GM21515 (cell line): ENCODE measurements around the gene EQTN.

ENCODE experiments used
- ATAC-seq: cut with Tn5 transposase; IDR thresholded peaks from one replicate; pipeline ENCODE4 v1.9.1; 2021; ENCODE audit not compliant: unreplicated experiment

EQTN gene

DNA sequence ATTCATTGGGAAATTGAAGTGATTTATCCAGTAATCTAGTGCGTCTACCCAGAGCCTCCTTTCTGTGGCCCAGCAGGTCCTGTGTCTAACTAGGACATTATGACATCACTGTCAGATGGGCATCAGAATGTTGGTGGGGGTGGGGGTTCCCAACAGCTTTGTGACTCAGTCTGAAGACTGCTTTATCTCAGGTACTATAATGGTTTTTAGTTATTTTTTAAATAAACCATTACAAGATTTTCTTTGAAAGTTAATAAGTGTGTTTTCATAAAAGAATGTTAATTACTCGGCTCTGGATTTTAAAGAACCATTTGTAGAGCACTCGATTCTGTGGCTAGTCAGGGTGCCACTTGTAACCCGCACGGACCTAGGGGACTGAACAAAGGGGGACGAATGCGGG lies at the start of gene EQTN:
TSS of gene EQTN (minus strand) at position 101 of the 400 bp plus-strand sequence. CDS start at position 6, 95 bp downstream.
- ATAC-seq: no peak

DNA sequence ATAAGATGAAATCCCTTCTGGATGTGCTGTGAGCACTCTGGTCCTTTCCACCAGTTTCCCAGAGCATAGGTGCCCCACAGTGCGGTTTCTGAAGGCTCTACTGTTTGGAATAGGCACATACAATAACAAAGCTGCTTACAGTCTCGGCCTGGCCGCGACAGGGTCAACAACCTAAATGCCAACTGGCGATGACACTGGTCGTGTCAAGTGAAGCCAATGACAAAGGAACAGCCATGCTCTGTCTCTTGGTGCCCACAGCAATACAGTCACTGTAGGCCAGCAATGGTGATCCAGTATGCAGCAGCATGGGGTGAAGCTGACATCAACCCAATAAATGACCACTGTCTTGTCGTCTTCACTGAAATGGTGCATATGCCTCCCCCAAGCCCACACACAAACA lies 47.8 kb upstream of the EQTN start:
- ATAC-seq: no peak

DNA sequence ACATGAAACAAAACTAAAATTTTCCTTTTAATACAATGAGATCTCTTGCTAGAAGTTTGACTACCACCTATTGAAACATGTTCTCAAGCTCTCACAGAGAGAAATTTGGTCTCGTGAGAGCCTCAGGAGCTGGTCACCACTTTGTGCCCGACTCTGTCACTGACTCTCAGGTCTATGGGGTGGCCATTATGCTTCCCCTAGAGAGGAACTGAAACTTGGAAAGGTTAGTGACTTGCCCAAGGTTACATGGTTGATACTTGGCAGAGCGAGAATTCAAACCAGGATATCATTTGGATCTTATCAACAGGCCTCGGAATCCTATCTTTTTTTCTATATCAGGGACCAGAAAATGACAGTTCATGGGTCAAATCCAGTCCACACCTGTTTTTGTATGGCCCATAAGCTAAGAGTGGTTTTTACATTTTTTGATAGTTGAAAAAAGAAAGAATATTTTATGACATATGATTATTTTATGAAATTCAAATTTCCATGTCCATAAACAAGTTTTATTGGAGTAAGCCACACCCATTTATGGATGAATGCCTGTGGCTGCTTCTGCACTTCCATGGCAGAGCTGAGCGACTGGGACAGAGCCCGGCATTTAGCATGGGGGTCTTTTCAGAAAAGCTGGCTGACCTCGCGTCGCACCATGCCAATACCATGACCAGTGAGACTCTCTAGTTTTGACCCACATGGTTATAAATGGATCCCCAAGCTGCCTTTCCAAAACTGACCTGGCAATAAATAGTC lies 44.8 kb upstream of the EQTN start:
- no peak for ATAC-seq

DNA sequence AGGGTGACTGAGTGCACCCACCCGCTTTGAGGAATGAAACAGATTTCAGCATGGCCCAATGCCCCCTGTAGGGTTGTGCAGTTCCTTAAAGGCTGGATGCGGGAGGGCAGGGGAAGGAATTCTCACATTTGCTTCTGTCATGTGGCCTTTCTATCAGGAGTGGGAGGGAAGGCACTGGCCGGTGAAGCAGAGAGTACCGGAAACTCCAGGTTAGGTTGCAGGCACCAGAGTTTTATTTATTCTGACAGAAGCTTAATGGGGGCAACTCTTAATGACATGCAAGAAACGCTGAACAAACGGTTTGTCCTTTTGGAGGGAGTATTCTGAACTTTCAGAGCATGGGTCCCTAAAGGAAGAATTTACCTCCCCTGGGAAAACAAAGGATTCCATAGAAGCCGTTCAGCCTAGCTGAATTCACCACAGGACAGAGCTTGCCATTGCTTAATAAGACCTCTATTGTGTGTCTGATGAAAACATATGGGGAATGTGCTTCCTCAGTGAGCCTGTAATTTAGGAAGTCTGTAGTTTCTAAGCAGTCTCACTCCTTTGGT lies 44.1 kb upstream of the EQTN start:
- ATAC-seq: no peak

DNA sequence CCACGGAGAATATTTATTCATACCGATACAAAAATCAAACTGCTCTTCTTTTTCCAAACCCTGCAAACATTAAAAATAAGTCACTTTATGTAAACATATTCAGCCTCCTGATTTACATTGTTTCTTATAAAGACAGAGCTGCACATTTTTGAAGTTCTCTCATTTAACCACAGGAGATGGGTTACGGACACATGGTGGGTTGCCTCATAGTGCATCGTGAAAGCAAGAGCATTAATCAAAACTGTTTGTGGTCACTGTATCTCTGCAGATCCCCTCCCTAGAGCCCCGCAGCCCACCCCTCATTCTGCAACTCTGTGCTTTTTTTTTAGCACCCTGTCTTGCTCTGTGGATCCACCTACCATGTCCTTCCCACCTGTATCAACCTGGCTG lies 43.3 kb upstream of the EQTN start:
- no peak for ATAC-seq

DNA sequence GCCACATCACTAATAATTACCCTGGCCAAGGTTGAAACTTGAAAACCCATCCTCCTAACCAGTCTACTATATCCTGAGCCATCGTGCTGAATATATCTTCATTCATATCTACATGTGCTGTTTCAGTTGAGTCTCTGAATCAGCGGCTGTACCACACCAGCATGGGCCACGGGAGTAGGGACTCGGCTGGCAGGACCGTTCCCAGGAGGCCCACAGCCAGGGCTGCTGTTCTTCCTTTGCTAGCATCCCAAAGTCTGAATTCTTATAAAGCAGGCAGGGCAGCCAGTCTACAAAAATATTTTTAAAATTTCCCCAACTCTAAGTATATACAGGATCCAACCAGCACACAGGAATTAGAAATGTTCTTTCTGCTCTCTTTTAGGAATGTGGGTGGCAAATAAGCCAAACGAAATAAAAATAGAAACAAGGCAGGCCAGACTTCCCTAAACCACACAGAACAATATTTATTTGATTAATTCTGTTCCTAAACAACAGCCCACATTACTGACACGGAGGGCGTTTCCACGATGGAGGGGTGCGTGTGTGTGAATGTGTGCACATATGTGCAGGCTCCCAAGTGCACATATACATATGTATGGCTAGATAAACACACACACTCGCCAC lies 42.8 kb upstream of the EQTN start:
- no peak for ATAC-seq

DNA sequence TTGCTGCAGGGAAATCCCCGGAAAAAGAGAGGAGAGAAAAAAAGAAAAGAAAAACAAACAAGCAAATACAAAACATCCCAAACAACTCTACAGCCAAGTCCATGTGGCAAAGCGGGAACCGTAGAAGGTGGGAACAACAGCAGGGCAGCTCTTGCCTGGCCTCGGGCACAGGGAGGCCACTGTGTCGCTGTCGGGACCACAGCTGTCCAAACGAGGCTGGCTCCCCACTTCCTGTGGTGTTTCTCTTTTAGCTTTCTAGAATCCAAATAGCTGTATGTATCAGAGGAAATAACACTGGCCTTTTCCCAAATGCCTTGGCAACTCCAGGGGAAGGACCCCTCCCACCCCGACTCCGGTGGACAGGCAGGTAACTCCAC lies 41.6 kb upstream of the EQTN start:
- ATAC-seq: no peak

DNA sequence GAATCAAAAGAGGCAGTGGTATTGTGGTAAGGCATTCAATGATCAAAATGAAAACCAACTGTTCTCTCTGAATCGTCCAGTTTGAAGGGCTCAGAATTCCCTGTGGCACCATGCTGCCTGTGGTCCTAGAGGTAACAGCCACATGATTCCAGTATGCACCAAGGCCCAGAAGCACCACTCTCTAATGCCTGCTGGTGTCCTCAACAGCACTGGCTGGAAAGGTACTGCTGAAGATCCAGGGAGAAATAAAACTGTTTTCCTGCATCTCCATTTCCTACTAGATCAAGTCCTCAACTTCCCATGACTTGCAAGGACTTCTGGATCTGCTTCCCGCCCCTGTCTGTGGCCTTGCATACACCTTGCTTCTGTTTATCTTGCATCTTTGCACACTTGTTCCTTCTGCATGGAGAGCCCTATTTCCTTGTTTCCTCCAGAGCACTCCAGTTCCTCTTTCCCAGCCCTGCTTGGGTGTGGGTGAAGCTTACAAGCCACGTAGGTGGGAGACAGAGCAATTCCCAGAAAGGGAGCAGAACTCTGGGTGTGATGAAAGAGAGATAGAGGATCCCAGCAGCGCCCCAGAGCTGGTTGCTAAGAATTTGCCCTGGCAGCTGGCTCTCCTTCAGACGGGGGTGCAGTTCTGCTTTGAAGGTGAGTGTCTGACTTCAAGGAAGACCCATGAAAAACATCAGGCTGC lies 41.0 kb upstream of the EQTN start:
- no peak for ATAC-seq

DNA sequence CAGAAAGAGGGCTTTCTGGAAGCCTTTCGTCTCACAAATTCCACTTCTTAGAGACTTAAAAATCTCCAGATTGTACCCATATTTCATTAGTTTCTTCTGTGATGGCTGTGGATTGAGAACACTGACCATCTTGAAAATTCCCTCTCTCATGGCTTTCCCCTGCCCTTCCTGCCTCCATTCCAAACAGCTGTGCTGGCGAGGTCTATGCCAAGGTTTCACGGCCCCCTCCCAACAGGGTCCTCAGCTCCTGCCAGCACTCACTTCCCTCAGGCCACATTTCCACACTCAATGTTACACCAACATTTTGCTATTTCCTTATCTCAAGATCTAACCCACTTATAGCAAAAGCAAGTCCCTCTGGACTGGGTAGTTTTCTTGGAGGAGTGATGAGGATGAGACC lies 40.3 kb upstream of the EQTN start:
- ATAC-seq: no peak

DNA sequence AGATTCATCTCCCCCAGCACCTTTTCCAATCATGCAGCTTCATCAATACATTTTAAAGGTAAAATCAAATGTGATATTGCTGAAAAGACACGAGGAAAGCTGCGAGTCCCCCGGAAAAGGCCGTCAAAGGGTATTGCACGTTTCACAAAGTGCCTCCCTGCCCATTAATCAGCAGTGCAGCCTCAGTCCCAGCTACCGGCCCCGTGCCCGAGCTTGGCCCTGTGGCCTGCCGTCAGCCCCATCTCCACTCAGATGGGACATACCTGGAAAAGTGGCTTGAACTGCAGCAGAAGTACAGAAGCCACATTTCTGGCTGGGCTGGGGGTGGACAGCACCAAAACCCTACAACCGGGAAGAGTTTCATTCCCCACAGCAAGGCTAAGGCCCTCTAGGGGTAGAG lies 39.9 kb upstream of the EQTN start:
- no peak for ATAC-seq

DNA sequence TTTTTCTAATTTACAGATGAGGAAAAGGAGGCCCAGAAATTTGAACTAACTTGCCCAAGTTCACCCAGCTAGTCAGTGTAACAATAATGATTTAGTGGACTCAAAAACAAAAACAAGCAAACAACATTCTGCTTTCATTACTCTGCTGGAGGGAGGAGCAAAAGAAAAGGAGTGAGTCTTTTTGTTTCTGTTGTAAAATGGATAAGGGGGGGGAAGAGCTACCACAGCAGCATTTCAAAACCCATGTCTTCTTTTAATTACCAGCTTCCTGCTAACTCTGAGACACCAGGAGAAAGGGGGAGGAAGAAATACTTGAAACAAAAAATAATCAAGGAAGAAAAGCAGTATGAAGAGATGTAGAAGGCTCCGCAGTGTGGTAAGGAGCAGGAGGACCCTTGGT lies 39.2 kb upstream of the EQTN start:
- ATAC-seq: no peak

DNA sequence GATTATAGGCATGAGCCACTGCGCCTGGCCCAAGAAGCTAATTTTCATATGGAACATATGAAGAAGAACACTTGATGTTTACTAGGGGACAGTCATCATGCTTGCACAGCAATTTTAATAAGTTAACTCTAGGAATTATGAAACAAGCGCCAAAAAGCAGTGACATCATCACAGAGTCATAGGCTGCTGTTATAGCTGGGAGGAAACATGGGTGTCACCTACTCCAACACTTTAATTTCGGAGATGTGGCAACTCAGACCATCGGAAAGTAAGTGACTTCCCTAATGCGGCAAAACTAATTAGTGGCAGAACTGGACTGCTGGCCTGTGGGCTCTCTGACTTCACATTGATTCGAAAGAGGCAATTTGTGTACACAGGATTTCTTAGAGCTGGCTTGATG lies 38.1 kb upstream of the EQTN start:
- no peak for ATAC-seq

DNA sequence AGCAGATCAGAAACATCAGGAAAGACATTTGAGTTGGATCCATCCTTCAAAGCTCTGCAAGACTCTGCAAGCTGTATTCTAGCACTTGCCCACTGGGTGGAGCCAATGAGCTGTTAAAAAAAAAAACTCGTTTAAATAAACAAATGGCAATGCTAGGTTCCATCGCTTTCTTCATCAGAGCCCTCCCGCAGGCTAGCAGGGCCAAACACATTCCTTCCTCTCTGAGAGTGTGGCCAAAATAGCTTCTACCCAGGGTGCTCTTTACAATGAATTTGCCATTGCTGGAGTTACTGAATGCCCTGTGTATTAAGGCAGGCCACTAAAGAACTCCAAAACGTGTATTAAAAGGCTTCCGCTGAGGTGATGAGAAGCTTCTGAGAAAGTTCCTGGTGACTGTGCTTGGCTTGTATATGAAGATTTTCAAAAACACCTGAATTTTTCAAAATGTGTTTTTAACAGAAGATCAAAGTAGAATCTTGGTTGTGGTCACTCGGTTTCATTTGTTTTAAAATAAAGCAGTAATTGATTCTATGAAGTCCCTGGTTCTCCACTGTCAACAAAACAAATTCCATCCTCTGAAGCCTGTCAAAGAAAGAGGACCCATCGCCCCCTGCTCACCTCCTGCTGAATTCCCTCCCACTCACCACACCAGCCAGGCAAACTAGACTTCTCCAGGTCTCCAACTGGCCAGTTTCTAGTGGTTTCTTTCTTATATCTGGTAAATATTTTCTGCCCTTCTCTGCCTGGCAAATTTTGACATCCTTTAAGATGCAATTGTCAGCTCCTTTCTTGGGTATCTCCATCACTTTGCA lies 36.5 kb upstream of the EQTN start:
- peak; percentile 74 for ATAC-seq

DNA sequence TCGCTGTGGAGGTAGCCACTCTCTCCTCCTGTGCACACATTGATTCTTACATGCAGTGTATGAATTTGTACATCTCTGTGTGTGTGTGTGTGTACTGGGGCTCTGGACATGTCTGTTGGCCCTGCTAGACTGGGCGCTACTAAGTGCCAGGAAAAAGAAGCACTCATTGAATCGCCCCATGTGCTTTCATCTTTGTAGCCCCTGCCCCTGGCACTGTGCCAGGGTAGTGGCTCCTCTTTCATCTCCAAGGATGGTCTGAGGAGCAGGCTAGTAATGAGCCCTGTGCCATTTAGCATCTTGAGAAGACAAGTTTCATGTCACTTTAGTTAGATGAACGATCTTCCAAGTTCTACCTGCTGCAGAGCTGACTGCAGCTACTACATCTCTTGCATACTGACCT lies 34.4 kb upstream of the EQTN start:
- no peak for ATAC-seq

DNA sequence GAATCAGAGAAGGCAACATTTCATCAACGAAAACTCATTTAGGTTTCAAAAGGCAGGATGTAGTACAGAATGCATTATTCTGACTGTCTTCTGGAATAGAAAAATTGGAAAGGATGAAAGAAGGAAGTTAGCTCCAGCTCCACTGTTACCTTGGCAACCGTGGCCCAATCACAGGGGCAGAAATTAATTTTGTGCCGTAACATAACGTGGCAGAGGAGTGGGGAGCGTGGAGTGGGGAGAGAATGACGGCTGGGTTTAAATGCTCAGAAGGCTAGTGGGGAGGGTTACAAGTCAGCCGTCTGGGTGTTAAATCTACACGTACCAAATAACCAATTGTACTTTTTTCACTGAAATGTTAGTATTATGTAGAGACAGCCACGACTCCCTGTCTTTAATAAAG lies 32.3 kb upstream of the EQTN start:
- ATAC-seq: no peak

DNA sequence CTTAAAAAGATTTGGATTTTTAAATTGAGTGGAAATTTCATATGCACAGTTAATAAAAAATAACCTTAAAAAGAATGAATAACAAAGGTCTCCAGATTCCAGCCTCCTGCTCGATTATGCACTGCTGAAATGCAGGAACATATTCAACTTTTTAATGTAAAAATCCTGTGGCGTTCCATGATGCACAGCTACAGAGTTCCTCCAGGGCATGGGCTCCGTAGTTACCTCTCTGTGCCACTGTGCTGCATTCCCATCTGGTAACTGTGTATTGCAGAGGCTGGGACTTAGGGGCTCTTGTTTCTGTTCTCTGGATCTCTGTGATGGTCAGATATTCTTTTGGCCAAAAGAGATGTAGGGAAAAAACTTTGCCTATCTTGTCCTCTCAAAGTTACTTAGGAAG lies 31.5 kb upstream of the EQTN start:
- ATAC-seq: no peak

DNA sequence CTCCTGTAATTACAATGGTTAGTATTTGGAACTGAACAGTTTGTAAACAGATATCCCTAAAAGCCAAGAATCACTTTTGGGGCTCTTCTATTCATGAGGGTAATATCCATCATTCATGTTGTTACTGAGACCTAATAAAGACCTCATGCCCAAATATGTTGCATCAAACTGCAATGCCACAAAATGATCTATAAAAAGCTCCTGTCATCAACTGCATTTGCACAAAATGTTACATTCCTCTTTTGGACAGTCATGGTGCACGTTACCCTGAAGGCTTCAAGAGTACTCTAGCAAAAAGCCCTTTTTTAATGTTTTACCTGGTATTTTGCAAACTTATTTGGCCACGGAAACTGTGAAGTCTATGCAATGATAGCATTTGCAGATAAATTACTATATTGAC lies 14.2 kb upstream of the EQTN start:
- ATAC-seq: no peak

DNA sequence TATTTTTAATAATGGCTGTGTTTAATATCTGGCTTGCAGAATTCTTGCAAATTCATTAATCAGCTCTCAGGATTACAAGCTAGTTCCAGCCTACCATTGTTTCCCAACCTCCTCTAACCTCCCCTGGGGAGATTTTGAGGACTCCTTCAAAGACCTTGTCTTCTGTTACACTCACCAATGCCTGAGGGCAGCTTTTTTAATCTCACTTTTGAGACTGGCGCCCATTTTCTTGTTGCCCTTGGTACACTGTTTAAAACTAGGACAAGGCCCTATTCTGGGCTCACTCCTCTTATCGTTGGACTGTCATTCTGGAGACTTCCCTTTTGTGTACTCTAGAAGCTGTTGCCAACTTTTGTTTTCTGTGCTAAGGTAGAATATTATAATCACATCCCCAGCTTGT lies 13.6 kb upstream of the EQTN start:
- no peak for ATAC-seq

DNA sequence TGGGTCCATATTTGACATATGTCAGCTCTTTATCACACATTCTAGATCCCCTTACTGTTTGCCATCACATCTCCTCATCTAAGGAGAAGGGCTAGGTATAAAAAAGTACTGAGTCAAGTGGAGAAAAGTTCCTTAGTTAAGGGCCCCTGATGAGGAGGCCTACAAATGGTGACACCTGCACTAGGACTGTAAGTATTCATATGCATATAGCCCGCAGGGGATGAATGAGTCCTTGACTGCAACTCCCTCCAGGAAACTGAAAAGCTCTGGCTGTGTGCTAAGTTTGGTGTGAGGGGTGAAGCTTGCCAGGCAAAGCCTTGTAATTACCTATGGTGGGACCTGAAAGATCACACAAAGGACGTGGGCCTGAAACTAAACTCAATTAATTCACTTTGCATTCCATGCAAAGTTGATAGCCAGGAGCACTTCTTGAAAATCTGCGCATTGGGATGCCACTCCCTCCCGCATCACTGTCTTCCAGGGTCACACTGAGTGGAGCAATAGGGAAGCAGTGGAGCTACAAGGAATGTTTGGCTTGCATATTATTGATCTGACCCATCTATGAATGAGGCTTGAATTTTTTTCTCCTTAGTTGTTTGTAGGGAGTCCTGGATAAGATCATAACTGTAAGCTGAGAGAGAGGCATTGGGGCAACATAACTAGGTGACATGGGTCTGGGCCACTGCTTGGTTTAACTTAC lies 11.9 kb upstream of the EQTN start:
- ATAC-seq: no peak

DNA sequence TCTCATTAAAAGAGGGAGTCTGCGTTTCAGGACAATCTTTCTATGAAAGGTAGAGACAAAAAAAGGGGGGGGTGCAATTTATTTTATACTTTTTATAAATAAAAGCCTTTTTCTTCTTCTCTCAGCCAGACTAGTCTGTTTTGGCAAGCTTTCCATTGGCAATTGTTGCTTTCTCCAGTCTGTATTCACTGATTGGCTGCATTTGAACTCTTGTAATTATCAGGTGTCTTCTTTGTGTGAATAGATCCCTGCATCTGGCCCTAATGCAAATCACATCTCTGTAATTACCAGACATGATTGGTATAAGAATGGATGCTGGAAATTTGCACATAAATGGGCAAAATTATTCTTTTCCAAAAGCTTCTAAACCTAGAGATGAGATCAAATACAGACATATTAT lies 7.6 kb upstream of the EQTN start:
- no peak for ATAC-seq

DNA sequence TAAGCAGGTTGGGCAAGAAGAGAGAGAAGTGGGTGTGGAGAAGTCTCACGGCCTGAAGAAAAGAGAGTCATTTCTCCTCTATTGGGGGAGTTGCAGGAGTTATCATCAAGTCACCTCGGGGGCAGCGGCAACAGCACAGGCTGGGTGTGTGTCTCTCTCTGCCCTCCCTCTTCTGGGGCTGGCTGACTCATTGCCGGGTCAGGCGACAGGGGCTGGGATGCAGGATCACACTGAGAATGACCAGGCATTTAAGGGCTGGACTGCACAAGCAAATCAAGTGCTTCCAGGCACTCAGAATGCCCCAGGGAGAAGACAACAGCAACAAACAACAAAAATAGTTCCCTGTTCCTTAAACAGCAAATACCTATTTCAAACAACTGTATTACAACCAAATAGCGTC lies 6.3 kb upstream of the EQTN start:
- ATAC-seq: no peak
